H1 (cell line): Measurements from ENCODE around the gene IRF8. TPM values are rescaled to one million over a fixed set of nuclear protein-coding genes. Genes with fewer than 3 reads are reported as not detected.

Source experiments
- CTCF ChIA-PET: fragments of 300-600 bp; sonication (Branson Sonifier 250); formaldehyde crosslinking; loops from one replicate; lab custom pipeline; 2021; ENCODE audit not compliant: partially characterized antibody; lab: Charles Lee
- POLR2A ChIA-PET: fragments of 300-600 bp; sonication (Branson Sonifier 250); formaldehyde crosslinking; loops from one replicate; lab custom pipeline; 2021; ENCODE audit warnings: inconsistent platforms; ENCODE audit not compliant: partially characterized antibody; lab: Charles Lee
- DNase-seq, 2 experiments: peaks; one replicate each; pipeline versions ENCODE4 v3.0.0 to v3.0.0-alpha.2; 2010 to 2022; ENCODE audit warnings: low spot score in 2 of 2, low read depth in 1 of 2, mixed read lengths in 1 of 2
- FAIRE-seq: peaks from 2 replicates; lab custom pipeline; 2011; peaks lifted over from hg19 to GRCh38; lab: Jason Lieb, UNC
- H2AFZ ChIP-seq: 2 replicates; pipeline ENCODE4 v1.8.1; 2012; ENCODE audit warnings: low read length, inconsistent platforms
- H2AK5ac ChIP-seq: 2 replicates; pipeline ENCODE4 v1.6.1; 2013; ENCODE audit warnings: low read depth, low read length
- H2BK120ac ChIP-seq: replicated peaks from 2 replicates; pipeline ENCODE3; 2013; ENCODE audit warnings: low read depth, low read length, inconsistent platforms
- H2BK12ac ChIP-seq: 2 replicates; pipeline ENCODE4 v1.6.1; 2013; ENCODE audit warnings: low read depth, low read length
- H2BK15ac ChIP-seq: 2 replicates; pipeline ENCODE4 v1.6.1; 2013; ENCODE audit warnings: low read length
- H2BK20ac ChIP-seq: 2 replicates; pipeline ENCODE4 v1.6.1; 2013; ENCODE audit warnings: low read length
- H2BK5ac ChIP-seq: 2 replicates; pipeline ENCODE4 v1.6.1; 2013; ENCODE audit warnings: low read depth, low read length
- H3K14ac ChIP-seq: 2 replicates; pipeline ENCODE4 v1.6.1; 2013; ENCODE audit warnings: inconsistent platforms; ENCODE audit not compliant: insufficient read length
- H3K18ac ChIP-seq: 2 replicates; pipeline ENCODE4 v1.6.1; 2013; ENCODE audit warnings: low read length; ENCODE audit errors: extremely low read depth
- H3K23ac ChIP-seq: 2 replicates; pipeline ENCODE4 v1.6.1; 2013; ENCODE audit warnings: inconsistent platforms; ENCODE audit not compliant: insufficient read length
- H3K23me2 ChIP-seq: 2 replicates; pipeline ENCODE4 v1.6.1; 2013; ENCODE audit warnings: low read depth, low read length
- H3K27ac ChIP-seq: 2 replicates; pipeline ENCODE4 v1.6.1; 2011; ENCODE audit warnings: low read depth, low read length, inconsistent platforms
- H3K27me3 ChIP-seq, 4 experiments: replicated peaks in 1 of 4; 1 replicate in 1 of 4; 2 replicates in 3 of 4; pipeline versions ENCODE4 v1.6.1 to v1.8.1; 2011 to 2013; ENCODE audit warnings: low read length in 3 of 4, mild to moderate bottlenecking in 3 of 4, inconsistent platforms in 2 of 4, mixed read lengths in 2 of 4, moderate library complexity in 1 of 4; ENCODE audit not compliant: control insufficient read depth in 3 of 4, insufficient read depth in 3 of 4; ENCODE audit errors: extremely low read depth in 1 of 4
- H3K36me3 ChIP-seq, 4 experiments: 2 replicates each; pipeline versions ENCODE4 v1.6.1 to v1.8.1; 2011 to 2013; ENCODE audit warnings: mild to moderate bottlenecking in 4 of 4, low read length in 3 of 4, moderate library complexity in 2 of 4, control low read depth in 1 of 4, inconsistent platforms in 1 of 4; ENCODE audit not compliant: insufficient read depth in 4 of 4, control insufficient read depth in 2 of 4
- H3K4ac ChIP-seq: replicated peaks from 2 replicates; pipeline ENCODE3; 2013; ENCODE audit warnings: low read length, low read depth, mixed read lengths, inconsistent platforms; ENCODE audit not compliant: insufficient read length
- H3K4me1 ChIP-seq, 4 experiments: replicated peaks in 1 of 4; 1 replicate in 1 of 4; 2 replicates in 3 of 4; pipeline versions ENCODE4 v1.6.1 to v1.8.1; 2011 to 2013; ENCODE audit warnings: low read length in 3 of 4, inconsistent platforms in 2 of 4, mixed read lengths in 1 of 4; ENCODE audit not compliant: insufficient read depth in 4 of 4, control insufficient read depth in 3 of 4
- H3K4me2 ChIP-seq, 2 experiments: 2 replicates each; pipeline versions ENCODE4 v1.6.1 to v1.8.1; 2011 to 2013; ENCODE audit warnings: low read depth in 2 of 2, low read length in 2 of 2, control low read depth in 1 of 2, inconsistent platforms in 1 of 2, mild to moderate bottlenecking in 1 of 2; ENCODE audit not compliant: insufficient read depth in 1 of 2
- H3K4me3 ChIP-seq, 4 experiments: fragments of 200-600, 300-600 bp in 1 of 4; sonication (generic), shearing (Covaris generic), sonication (Bioruptor Twin) in 1 of 4; 2 replicates each; pipeline versions ENCODE4 v1.5.1 to v1.8.1; 2011 to 2016; ENCODE audit warnings: low read length in 4 of 4, low read depth in 3 of 4, control low read depth in 2 of 4, inconsistent platforms in 2 of 4, mild to moderate bottlenecking in 2 of 4, mixed read lengths in 1 of 4, moderate library complexity in 1 of 4; ENCODE audit not compliant: insufficient read depth in 2 of 4; ENCODE audit errors: extremely low read depth in 1 of 4
- H3K56ac ChIP-seq: replicated peaks from 2 replicates; pipeline ENCODE3; 2013; ENCODE audit warnings: low read depth, mild to moderate bottlenecking, mixed read lengths, low read length, inconsistent platforms; ENCODE audit not compliant: insufficient read length
- H3K79me1 ChIP-seq: 2 replicates; pipeline ENCODE4 v1.6.1; 2013; ENCODE audit warnings: low read depth, low read length, control low read depth
- H3K79me2 ChIP-seq, 2 experiments: 2 replicates each; pipeline versions ENCODE4 v1.6.1 to v1.8.1; 2012 to 2013; ENCODE audit warnings: low read length in 2 of 2, mild to moderate bottlenecking in 2 of 2, inconsistent platforms in 1 of 2; ENCODE audit not compliant: insufficient read depth in 2 of 2, control insufficient read depth in 1 of 2
- H3K9ac ChIP-seq, 4 experiments: replicated peaks in 1 of 4; 1 replicate in 1 of 4; 2 replicates in 3 of 4; pipeline versions ENCODE4 v1.6.1 to v1.8.1; 2011 to 2013; ENCODE audit warnings: low read depth in 3 of 4, low read length in 3 of 4, control low read depth in 2 of 4, mild to moderate bottlenecking in 2 of 4, moderate library complexity in 2 of 4, inconsistent platforms in 1 of 4; ENCODE audit errors: extremely low read depth in 1 of 4
- H3K9me3 ChIP-seq, 2 experiments: 2 replicates each; pipeline versions ENCODE4 v1.6.1 to v1.8.1; 2012 to 2013; ENCODE audit warnings: mild to moderate bottlenecking in 2 of 2, moderate library complexity in 2 of 2, control low read depth in 1 of 2, inconsistent platforms in 1 of 2, low read depth in 1 of 2, low read length in 1 of 2, mixed read lengths in 1 of 2; ENCODE audit not compliant: insufficient read depth in 2 of 2
- H4K20me1 ChIP-seq, 2 experiments: replicated peaks in 1 of 2; 2 replicates each; pipeline versions ENCODE3 to v1.8.1; 2011 to 2013; ENCODE audit warnings: inconsistent platforms in 2 of 2, low read length in 2 of 2, mild to moderate bottlenecking in 1 of 2; ENCODE audit not compliant: insufficient read depth in 2 of 2, control insufficient read depth in 1 of 2
- H4K5ac ChIP-seq: 2 replicates; pipeline ENCODE4 v1.6.1; 2013; ENCODE audit warnings: low read length, low read depth, mixed read lengths, inconsistent platforms; ENCODE audit not compliant: insufficient read length
- H4K8ac ChIP-seq: 2 replicates; pipeline ENCODE4 v1.8.0; 2013; ENCODE audit warnings: mild to moderate bottlenecking, moderate library complexity, low read length, inconsistent platforms; ENCODE audit not compliant: insufficient read depth; ENCODE audit errors: extremely low read depth
- H4K91ac ChIP-seq: replicated peaks from 2 replicates; pipeline ENCODE3; 2013; ENCODE audit warnings: low read length, mixed read lengths, inconsistent platforms; ENCODE audit not compliant: insufficient read length
- ASH2L ChIP-seq: fragments of 200-600, 300-600 bp; sonication (generic); IDR thresholded peaks from one replicate; pipeline ENCODE4 v1.7.1; 2017; ENCODE audit warnings: low read length
- NANOG ChIP-seq: IDR thresholded peaks from 2 replicates; pipeline ENCODE4 v1.6.1; 2011; ENCODE audit warnings: low read length, low read depth, mild to moderate bottlenecking, inconsistent platforms; ENCODE audit not compliant: insufficient read depth, poor library complexity, severe bottlenecking
- RBBP5 ChIP-seq: IDR thresholded peaks from 2 replicates; pipeline ENCODE4 v1.7.1; 2012; ENCODE audit warnings: low read depth, mild to moderate bottlenecking, inconsistent platforms, low read length, moderate library complexity, borderline replicate concordance
- SP2 ChIP-seq: IDR thresholded peaks from 2 replicates; pipeline ENCODE4 v1.6.1; 2012; ENCODE audit warnings: mild to moderate bottlenecking, low read length, inconsistent platforms
- SP4 ChIP-seq: IDR thresholded peaks from 2 replicates; pipeline ENCODE4 v1.6.1; 2012; ENCODE audit warnings: low read length, inconsistent platforms
- WGBS, 2 experiments: shearing (Covaris generic) in 1 of 2; methylation state at CpG; one replicate each; pipeline versions ENCODE4 v1.1.6 to v1.1.7; 2013 to 2015; ENCODE audit warnings: low lambda C conversion rate in 2 of 2, mixed read lengths in 2 of 2, inconsistent platforms in 1 of 2, low coverage in 1 of 2, missing lambda C conversion rate in 1 of 2; ENCODE audit not compliant: insufficient replicate concordance in 2 of 2, insufficient coverage in 1 of 2, insufficient read length in 1 of 2; ENCODE audit errors: extremely low coverage in 1 of 2, missing lambda C conversion rate in 1 of 2; 5-methylcytosine and 5-hydroxymethylcytosine counted together
- polyA plus RNA-seq, 7 experiments: library from polyadenylated mRNA; depleted of rRNA in 3 of 7; stranded (reverse) in 5 of 7; unstranded in 2 of 7; fragments of >200 nt in 5 of 7; fragments of 200-250 nt in 2 of 7; gene quantifications; 1 replicate in 5 of 7; 2 replicates in 1 of 7; 4 replicates in 1 of 7; pipeline versions ENCODE4 v1.2.1 to v1.2.3, GENCODE V29; 2011 to 2013; ENCODE audit warnings: missing spikeins in 2 of 7, mixed read lengths in 2 of 7
- total RNA-seq: library from RNA; stranded (reverse); fragmentation: NEBNext Ultra II Directional; extraction: Animal tissue kit (Norgen Biotek cat#: 25700); gene quantifications from 2 replicates; pipeline ENCODE4 v1.2.1, GENCODE V29; 2021
- TF ChIP-seq, protein P1 (sequence below): IDR thresholded peaks from 2 replicates; pipeline ENCODE4 v1.6.1; 2011; ENCODE audit warnings: low read length, improper control_type of control experiment

IRF8 gene
- total and polyA plus RNA-seq, 2 of the 8 experiments (the other 6 are each of a cell fraction or from before 2014, with no cell fraction given), result 0.35 to 2.0 TPM

GRCh38 chr16:85900027-85900792 is 1.2 kb downstream of the IRF8 start:
- Histone ChIP-seq H3K23me2 (peaks cover 6% of the 10 kb centered on the region; the same call in 1 of the 2 replicates), H3K14ac (no peak overlapping the region), H3K9ac (no peak overlapping the region), H4K91ac (no peak overlapping the region), H3K4me3 (no peak overlapping the region), H3K79me2 (no peaks in the 10 kb centered on the region), H3K4me1 (no peaks in the 10 kb centered on the region), H3K56ac (no peak overlapping the region), H4K8ac (no peak overlapping the region), H2BK5ac (no peak overlapping the region), H2BK12ac (no peak overlapping the region), H2AFZ (no peak overlapping the region), H4K5ac (no peak overlapping the region), H3K36me3 (no peaks in the 10 kb centered on the region), H2BK20ac (no peak overlapping the region), H2BK15ac (no peak overlapping the region), H3K27me3 (peaks cover 11 to 43% (median 28%) of the 10 kb centered on the region in 4 experiments), H3K4me2 (no peak overlapping the region; a peak in 1 of 4 replicates), H3K79me1 (no peaks in the 10 kb centered on the region), H3K4ac (no peak overlapping the region), H3K18ac (no peak overlapping the region), H3K23ac (no peak overlapping the region), H2BK120ac (no peak overlapping the region), H2AK5ac (no peak overlapping the region), H4K20me1 (no peaks in the 10 kb centered on the region), H3K27ac (no peak overlapping the region), H3K9me3 (no peaks in the 10 kb centered on the region; a peak in 1 of 4 replicates)
- WGBS, 2 experiments, result 79% methylated on average over 17 of the region's 17 CpGs; no CpG with 5 or more reads in 1 of the 2 experiments
- DNase-seq (no peak), FAIRE-seq (no peak)
- ChIA-PET POLR2A (no interaction called here), CTCF (interaction anchor here (0.9 to 3.3 kb wide), 6 partner anchors 9 to 87 kb away, joined by 3 to 31 read pairs (median 4); no protein-coding TSS in a partner anchor)
- TF ChIP-seq SP2 (no peak), NANOG (no peak), SP4 (no peak), RBBP5 (no peak), ASH2L (no peak)
- TF ChIP-seq, protein P1, sequence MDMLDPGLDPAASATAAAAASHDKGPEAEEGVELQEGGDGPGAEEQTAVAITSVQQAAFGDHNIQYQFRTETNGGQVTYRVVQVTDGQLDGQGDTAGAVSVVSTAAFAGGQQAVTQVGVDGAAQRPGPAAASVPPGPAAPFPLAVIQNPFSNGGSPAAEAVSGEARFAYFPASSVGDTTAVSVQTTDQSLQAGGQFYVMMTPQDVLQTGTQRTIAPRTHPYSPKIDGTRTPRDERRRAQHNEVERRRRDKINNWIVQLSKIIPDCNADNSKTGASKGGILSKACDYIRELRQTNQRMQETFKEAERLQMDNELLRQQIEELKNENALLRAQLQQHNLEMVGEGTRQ, result no peak
